ENCODE measurements around the gene DDAH1.

DDAH1 gene

GRCh38 chr1:85481688-85482087 lies 16.7 kb upstream of the DDAH1 start:
- Histone ChIP-seq H3K36me3 (no peaks in the 10 kb centered on the region), H3K27ac (no peak overlapping the region), H3K4me3 (ENCODE audit: low read depth in 1 of 2, low read length in 1 of 2) (no peak overlapping the region), H3K4me1 (ENCODE audit: control insufficient read depth in 1 of 2, insufficient read depth in 1 of 2, low read depth in 1 of 2, low read length in 1 of 2) (no peaks in the 10 kb centered on the region), H3K9me3 (no peaks in the 10 kb centered on the region), H3K27me3 (no peaks in the 10 kb centered on the region)
- TF ChIP-seq CTCF (IDR thresholded peaks at IDR 0.05) = no peak

- Histone ChIP-seq H3K36me3 (no peaks in the 10 kb centered on the region), H3K27me3 (no peaks in the 10 kb centered on the region), H3K27ac (no peak overlapping the region), H3K9me3 (no peaks in the 10 kb centered on the region), H3K4me3 (ENCODE audit: low read depth in 1 of 2, low read length in 1 of 2) (no peak overlapping the region), H3K4me1 (ENCODE audit: control insufficient read depth in 1 of 2, insufficient read depth in 1 of 2, low read depth in 1 of 2, low read length in 1 of 2) (no peaks in the 10 kb centered on the region)
- TF ChIP-seq CTCF (IDR thresholded peaks at IDR 0.05) = no peak
Measured at GRCh38 chr1:85480566-85480965, 15.6 kb upstream of the DDAH1 start.

GRCh38 chr1:85479491-85479890 lies 14.5 kb upstream of the DDAH1 start:
- no peaks in the 10 kb centered on the region for H3K4me1 ChIP-seq (ENCODE audit: control insufficient read depth in 1 of 2, insufficient read depth in 1 of 2, low read depth in 1 of 2, low read length in 1 of 2)
- no peaks in the 10 kb centered on the region for H3K9me3 ChIP-seq
- H3K4me3 ChIP-seq (ENCODE audit: low read depth in 1 of 2, low read length in 1 of 2) = no peak overlapping the region
- H3K27ac ChIP-seq = no peak overlapping the region
- no peak for TF ChIP-seq CTCF (IDR thresholded peaks at IDR 0.05)
- H3K36me3 ChIP-seq = no peaks in the 10 kb centered on the region
- no peaks in the 10 kb centered on the region for H3K27me3 ChIP-seq

- no peak overlapping the region for H3K4me3 ChIP-seq (ENCODE audit: low read depth in 1 of 2, low read length in 1 of 2)
- no peaks in the 10 kb centered on the region for H3K9me3 ChIP-seq
- H3K27ac ChIP-seq = no peak overlapping the region
- H3K36me3 ChIP-seq = no peaks in the 10 kb centered on the region
- H3K27me3 ChIP-seq = peaks cover 6% of the 10 kb centered on the region
- no peak for TF ChIP-seq CTCF (IDR thresholded peaks at IDR 0.05)
- no peaks in the 10 kb centered on the region for H3K4me1 ChIP-seq (ENCODE audit: control insufficient read depth in 1 of 2, insufficient read depth in 1 of 2, low read depth in 1 of 2, low read length in 1 of 2)
Measured at GRCh38 chr1:85478366-85478765, 13.4 kb upstream of the DDAH1 start.

GRCh38 chr1:85475055-85475454 lies 10.1 kb upstream of the DDAH1 start:
- Histone ChIP-seq H3K4me3 (ENCODE audit: low read depth in 1 of 2, low read length in 1 of 2) (no peak overlapping the region), H3K9me3 (no peaks in the 10 kb centered on the region), H3K36me3 (no peaks in the 10 kb centered on the region), H3K27me3 (peaks cover 6% of the 10 kb centered on the region), H3K4me1 (ENCODE audit: control insufficient read depth in 1 of 2, insufficient read depth in 1 of 2, low read depth in 1 of 2, low read length in 1 of 2) (no peaks in the 10 kb centered on the region), H3K27ac (no peak overlapping the region)
- no peak for TF ChIP-seq CTCF (IDR thresholded peaks at IDR 0.05)

GRCh38 chr1:85473390-85473789 lies 8.4 kb upstream of the DDAH1 start:
- H3K4me3 ChIP-seq (ENCODE audit: low read depth in 1 of 2, low read length in 1 of 2) = no peak overlapping the region
- H3K27ac ChIP-seq = no peak overlapping the region
- peaks cover 6% of the 10 kb centered on the region for H3K27me3 ChIP-seq
- H3K4me1 ChIP-seq (ENCODE audit: control insufficient read depth in 1 of 2, insufficient read depth in 1 of 2, low read depth in 1 of 2, low read length in 1 of 2) = no peaks in the 10 kb centered on the region
- no peaks in the 10 kb centered on the region for H3K36me3 ChIP-seq
- no peaks in the 10 kb centered on the region for H3K9me3 ChIP-seq
- no peak for TF ChIP-seq CTCF (IDR thresholded peaks at IDR 0.05)
